K562 (cell line): ENCODE data around the gene CTF1. TPM values are rescaled to one million over a fixed set of nuclear protein-coding genes. Genes with fewer than 3 reads are reported as not detected.
A peak's percentile ranks its signal among the peaks of the same experiment; 100 is the strongest.

Source experiments
- ATAC-seq: fragments of 200-7000 bp; cut with Tn5 transposase; 3 replicates; pipeline ENCODE4 v1.9.1; 2020; ENCODE audit warnings: moderate library complexity
- BruUV-seq: library from RNA; stranded (reverse); fragments of 400-500 nt; replicated peaks from 2 replicates; lab custom pipeline; 2021; lab: Mats Ljungman, UMichigan
- CTCF ChIA-PET: fragments of 300-600 bp; formaldehyde crosslinking; extraction: SDS; loops from one replicate; lab custom pipeline; 2021; ENCODE audit warnings: low intra/inter-chr PET ratio; lab: Yijun Ruan, JAX
- POLR2A ChIA-PET: fragments of 300-600, 350-650 bp; sonication (Branson Sonifier 250); formaldehyde crosslinking; extraction: SDS; loops from one replicate; lab custom pipeline; 2021; ENCODE audit warnings: antibody characterized with exemption, inconsistent platforms; lab: Yijun Ruan, JAX
- DNase-seq, 4 experiments: peaks; one replicate each; pipeline versions ENCODE4 v3.0.0 to v3.0.0-alpha.2; 2011 to 2018; ENCODE audit warnings: low spot score in 3 of 4, mixed read lengths in 3 of 4; ENCODE audit errors: extremely low read depth in 1 of 4
- FAIRE-seq: peaks from 2 replicates; lab custom pipeline; 2011; peaks lifted over from hg19 to GRCh38; lab: Jason Lieb, UNC
- H2AFZ ChIP-seq: 2 replicates; pipeline ENCODE4 v1.6.0; 2011; ENCODE audit warnings: low read depth, low read length, control low read depth, inconsistent platforms
- H3K27ac ChIP-seq: fragments of 200-600 bp; 3 replicates; pipeline ENCODE4 v1.8.0; 2011; ENCODE audit warnings: low read depth, mild to moderate bottlenecking, control low read depth, inconsistent platforms, low read length, moderate library complexity, mixed read lengths; ENCODE audit errors: extremely low read depth
- H3K27me3 ChIP-seq, 2 experiments: fragments of 300-600 bp in 1 of 2; 2 replicates in 1 of 2; 3 replicates in 1 of 2; pipeline versions ENCODE4 v1.6.0 to v1.8.0; 2011; ENCODE audit warnings: inconsistent platforms in 2 of 2, low read length in 2 of 2, mild to moderate bottlenecking in 1 of 2, mixed read lengths in 1 of 2, moderate library complexity in 1 of 2; ENCODE audit not compliant: control insufficient read depth in 2 of 2, insufficient read depth in 2 of 2
- H3K36me3 ChIP-seq: fragments of 300-600 bp; 3 replicates; pipeline ENCODE4 v1.8.0; 2011; ENCODE audit warnings: mild to moderate bottlenecking, low read length, inconsistent platforms; ENCODE audit not compliant: control insufficient read depth, insufficient read depth
- H3K4me1 ChIP-seq, 2 experiments: fragments of 200-600 bp in 1 of 2; replicated peaks in 1 of 2; 2 replicates in 1 of 2; 3 replicates in 1 of 2; pipeline versions ENCODE4 v1.5.1 to v1.8.0; 2011; ENCODE audit warnings: inconsistent platforms in 2 of 2, low read length in 2 of 2, mild to moderate bottlenecking in 1 of 2, mixed read lengths in 1 of 2, moderate library complexity in 1 of 2; ENCODE audit not compliant: control insufficient read depth in 2 of 2, insufficient read depth in 2 of 2
- H3K4me2 ChIP-seq: 2 replicates; pipeline ENCODE4 v1.6.1; 2011; ENCODE audit warnings: low read length, control low read depth, inconsistent platforms, mixed read lengths; ENCODE audit not compliant: insufficient read depth
- H3K4me3 ChIP-seq: fragments of 200-600 bp; sonication (generic), shearing (Covaris generic); 2 replicates; pipeline ENCODE4 v1.5.1; 2016; ENCODE audit warnings: control low read depth, inconsistent platforms
- H3K79me2 ChIP-seq: fragments of 200-600 bp; 3 replicates; pipeline ENCODE4 v1.8.0; 2011; ENCODE audit warnings: low read length, inconsistent platforms; ENCODE audit not compliant: control insufficient read depth, insufficient read depth
- H3K9ac ChIP-seq, 2 experiments: 2 replicates each; pipeline versions ENCODE4 v1.6.0 to v1.6.1; 2011; ENCODE audit warnings: low read depth in 2 of 2, low read length in 2 of 2, control low read depth in 1 of 2, inconsistent platforms in 1 of 2, mild to moderate bottlenecking in 1 of 2, mixed read lengths in 1 of 2; ENCODE audit not compliant: insufficient read depth in 1 of 2
- H3K9me1 ChIP-seq: one replicate; pipeline ENCODE4 v1.6.0; 2011; ENCODE audit warnings: inconsistent platforms, mild to moderate bottlenecking, low read length, moderate library complexity; ENCODE audit not compliant: control insufficient read depth, insufficient read depth
- H3K9me3 ChIP-seq: replicated peaks from 2 replicates; pipeline ENCODE4 v1.5.1; 2011; ENCODE audit warnings: low read depth, low read length, inconsistent platforms; ENCODE audit not compliant: control insufficient read depth, insufficient read depth
- H4K20me1 ChIP-seq: replicated peaks from 2 replicates; pipeline ENCODE4 v1.6.1; 2011; ENCODE audit warnings: low read length, inconsistent platforms, mixed read lengths; ENCODE audit not compliant: control insufficient read depth, insufficient read depth
- BRF1 ChIP-seq: IDR thresholded peaks from 3 replicates; pipeline ENCODE4 v1.6.1; 2011; ENCODE audit warnings: borderline replicate concordance, mild to moderate bottlenecking; ENCODE audit not compliant: insufficient read length; ENCODE audit errors: extremely low read depth
- EZH2 ChIP-seq: IDR thresholded peaks from 2 replicates; pipeline ENCODE4 v1.6.1; 2012; ENCODE audit warnings: low read depth, mild to moderate bottlenecking, inconsistent platforms, low read length, borderline replicate concordance
- JUNB ChIP-seq: fragments of 450-650 bp; formaldehyde crosslinking; conservative IDR thresholded peaks from 2 replicates; pipeline ENCODE4 v1.4.0; 2020; ENCODE audit warnings: mild to moderate bottlenecking
- KAT2B ChIP-seq: IDR thresholded peaks from one replicate; pipeline ENCODE4 v1.6.1; 2012; ENCODE audit warnings: low read depth, mild to moderate bottlenecking, control low read depth, inconsistent platforms, low read length, moderate library complexity
- MYNN ChIP-seq, 2 experiments: sonication (generic); formaldehyde crosslinking in 1 of 2; IDR thresholded peaks; 2 replicates each; pipeline versions ENCODE4 v1.5.0 to v1.6.1; 2016 to 2020; ENCODE audit warnings: antibody characterized with exemption in 1 of 2, missing genetic modification reagents in 1 of 2
- SP1 ChIP-seq: sonication (generic); formaldehyde crosslinking; IDR thresholded peaks from 2 replicates; pipeline ENCODE4 v1.8.1; 2022; ENCODE audit warnings: mild to moderate bottlenecking, missing genetic modification reagents
- TRIM24 ChIP-seq, 2 experiments: fragments of 450-650 bp; IDR thresholded peaks; 2 replicates each; pipeline ENCODE4 v1.6.1; 2016
- ZNF766 ChIP-seq: fragments of 200-800 bp; sonication (Bioruptor generic); conservative IDR thresholded peaks from 2 replicates; pipeline ENCODE4 v1.6.1; 2016; ENCODE audit warnings: missing genetic modification characterization, missing compliant biosample characterization
- WGBS: fragments of 100-300 bp; shearing (Covaris generic); methylation state at CpG from one replicate; pipeline ENCODE4 v1.1.6; 2016; ENCODE audit warnings: low coverage, mixed read lengths; ENCODE audit not compliant: insufficient coverage; ENCODE audit errors: missing lambda C conversion rate; 5-methylcytosine and 5-hydroxymethylcytosine counted together
- in situ Hi-C: fragments of 300-500 bp; cut with MboI; formaldehyde crosslinking; loops from 4 replicates; pipeline ENCODE4 v1.15.0; 2018; ENCODE audit warnings: inconsistent platforms, mixed read lengths
- intact Hi-C: fragments of 100-400 bp; cut with micrococcal nuclease; formaldehyde crosslinking; loops from 2 replicates; pipeline ENCODE4 v1.14.2; 2022
- polyA plus RNA-seq, 8 experiments: library from polyadenylated mRNA; depleted of rRNA in 4 of 8; stranded (reverse) in 5 of 8; unstranded in 3 of 8; fragments of >200 nt; fragmentation: Nextera tagmentation in 2 of 8; fragmentation: Illumina TruSeq in 1 of 8; extraction: Ambion mirVana in 2 of 8; extraction: Trizol in 1 of 8; gene quantifications; 2 replicates each; pipeline versions ENCODE4 v1.2.1 to v1.2.3, GENCODE V29; 2011 to 2014; ENCODE audit warnings: inconsistent platforms in 1 of 8, missing spikeins in 1 of 8
- total RNA-seq, 7 experiments: library from RNA; depleted of rRNA in 6 of 7; stranded (reverse); fragments of >200 nt in 6 of 7; fragmentation: Illumina TruSeq in 2 of 7; extraction: Trizol in 2 of 7; gene quantifications; 2 replicates each; pipeline versions ENCODE4 v1.2.1 to v1.2.3, GENCODE V29; 2011 to 2021; ENCODE audit warnings: low replicate concordance in 1 of 7
- TF ChIP-seq, protein P1 (sequence below): fragments of 450-650 bp; formaldehyde crosslinking; IDR thresholded peaks from 2 replicates; pipeline ENCODE4 v1.4.0; 2022; ENCODE audit warnings: missing genetic modification characterization
- TF ChIP-seq, protein P2 (sequence below): sonication (generic); formaldehyde crosslinking; IDR thresholded peaks from 2 replicates; pipeline ENCODE4 v1.8.0; 2022; ENCODE audit warnings: mild to moderate bottlenecking, missing genetic modification reagents

CTF1 gene
- total and polyA plus RNA-seq, 9 of the 15 experiments (the other 6 are each of a cell fraction or from before 2014, with no cell fraction given), result 0.24 to 2.5 (median 0.44) TPM

DNA sequence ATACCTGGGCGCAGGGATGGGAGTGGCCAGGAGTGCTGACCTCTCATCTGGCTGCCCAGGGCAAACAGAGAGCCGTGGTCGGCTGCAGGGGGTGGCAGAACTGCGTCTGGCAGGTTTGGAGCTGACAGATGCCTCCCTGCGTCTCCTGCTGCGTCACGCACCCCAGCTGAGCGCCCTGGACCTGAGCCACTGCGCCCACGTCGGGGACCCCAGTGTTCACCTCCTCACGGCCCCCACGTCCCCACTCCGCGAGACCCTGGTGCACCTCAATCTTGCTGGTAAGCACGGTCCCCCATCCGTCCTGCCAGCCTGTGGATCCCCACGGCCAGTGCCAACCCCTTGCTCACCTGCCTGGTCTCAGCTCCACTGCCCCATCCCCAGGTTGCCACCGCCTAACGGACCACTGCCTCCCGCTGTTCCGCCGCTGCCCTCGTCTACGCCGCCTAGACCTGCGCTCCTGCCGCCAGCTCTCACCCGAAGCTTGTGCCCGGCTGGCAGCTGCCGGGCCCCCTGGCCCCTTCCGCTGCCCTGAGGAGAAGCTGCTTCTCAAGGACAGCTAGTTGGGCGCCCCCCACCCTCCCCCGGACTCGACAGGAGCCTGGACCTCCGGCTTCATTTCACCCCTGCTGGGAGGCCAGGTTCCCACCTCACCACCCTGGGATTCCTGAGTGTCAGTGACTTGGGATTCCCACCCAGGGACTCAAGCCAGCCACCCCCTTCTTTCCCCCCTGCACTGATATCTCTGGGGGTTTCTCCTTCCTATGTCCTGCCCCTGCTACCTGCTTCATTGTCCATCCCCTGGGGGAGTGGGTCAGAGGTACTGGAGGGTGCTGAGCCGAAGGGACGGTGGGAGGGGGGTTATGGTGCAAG lies 50.5 kb downstream of the CTF1 start:
- intact Hi-C loops (no loop called here), in situ Hi-C loops (no loop called here)
- Histone ChIP-seq H3K79me2 (peaks cover 28% of the 10 kb centered on the region), H4K20me1 (no peaks in the 10 kb centered on the region), H3K4me2 (no peak overlapping the region), H3K9me3 (no peaks in the 10 kb centered on the region), H3K4me1 (peaks cover 22 to 50% of the 10 kb centered on the region in 2 experiments), H3K36me3 (peaks cover 54% of the 10 kb centered on the region; the same call in 2 of the 3 replicates), H2AFZ (no peak overlapping the region), H3K4me3 (no peak overlapping the region), H3K9ac (peak overlapping the region in 1 of 2 experiments; percentile 22; a peak in 1 of 4 replicates), H3K27me3 (no peaks in the 10 kb centered on the region), H3K27ac (no peak overlapping the region), H3K9me1 (peaks cover 4% of the 10 kb centered on the region)
- WGBS, result 91% methylated on average over 33 of the region's 38 CpGs
- ATAC-seq, result no peak
- no peak for FAIRE-seq
- no TSS peak for BruUV-seq
- DNase-seq, result no peak
- POLR2A ChIA-PET, result interaction anchor here (0.6 to 1.2 kb wide), 3 partner anchors 127 to 233 kb away, joined by 3 to 4 read pairs (median 3); partner anchors contain the start of genes FUS, ZNF646 and ZNF668
- CTCF ChIA-PET, result no interaction called here
- TF ChIP-seq KAT2B (no peak), EZH2 (no peak), TRIM24 (IDR thresholded peaks at IDR 0.05) (no peak), MYNN (IDR thresholded peaks at IDR 0.05) (no peak), MYNN (CRISPR knock-in tag; IDR thresholded peaks at IDR 0.05) (no peak), BRF1 (no peak), JUNB (CRISPR knock-in tag) (no peak), ZNF766 (CRISPR knock-in tag) (no peak), SP1 (CRISPR knock-in tag) (no peak)
- TF ChIP-seq, protein P1, sequence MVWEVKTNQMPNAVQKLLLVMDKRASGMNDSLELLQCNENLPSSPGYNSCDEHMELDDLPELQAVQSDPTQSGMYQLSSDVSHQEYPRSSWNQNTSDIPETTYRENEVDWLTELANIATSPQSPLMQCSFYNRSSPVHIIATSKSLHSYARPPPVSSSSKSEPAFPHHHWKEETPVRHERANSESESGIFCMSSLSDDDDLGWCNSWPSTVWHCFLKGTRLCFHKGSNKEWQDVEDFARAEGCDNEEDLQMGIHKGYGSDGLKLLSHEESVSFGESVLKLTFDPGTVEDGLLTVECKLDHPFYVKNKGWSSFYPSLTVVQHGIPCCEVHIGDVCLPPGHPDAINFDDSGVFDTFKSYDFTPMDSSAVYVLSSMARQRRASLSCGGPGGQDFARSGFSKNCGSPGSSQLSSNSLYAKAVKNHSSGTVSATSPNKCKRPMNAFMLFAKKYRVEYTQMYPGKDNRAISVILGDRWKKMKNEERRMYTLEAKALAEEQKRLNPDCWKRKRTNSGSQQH (CRISPR knock-in tag), result no peak
- TF ChIP-seq, protein P2, sequence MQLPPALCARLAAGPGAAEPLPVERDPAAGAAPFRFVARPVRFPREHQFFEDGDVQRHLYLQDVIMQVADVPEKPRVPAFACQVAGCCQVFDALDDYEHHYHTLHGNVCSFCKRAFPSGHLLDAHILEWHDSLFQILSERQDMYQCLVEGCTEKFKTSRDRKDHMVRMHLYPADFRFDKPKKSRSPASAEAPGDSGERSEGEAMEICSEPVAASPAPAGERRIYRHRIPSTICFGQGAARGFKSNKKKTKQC (CRISPR knock-in tag), result no peak
